Fibroblast of skin of right quadriceps (primary cell): Measurements from ENCODE around the gene FNBP1.
A peak's percentile ranks its signal among the peaks of the same experiment; 100 is the strongest.
"Not testable (repeated sequence)": the region's sequence is repeated elsewhere in the genome, so short reads cannot be mapped to it uniquely, and the experiment has no call there.

Experiments
- DNase-seq: peaks from one replicate; pipeline ENCODE4 v3.0.0-alpha.2; 2013

FNBP1 gene

DNA sequence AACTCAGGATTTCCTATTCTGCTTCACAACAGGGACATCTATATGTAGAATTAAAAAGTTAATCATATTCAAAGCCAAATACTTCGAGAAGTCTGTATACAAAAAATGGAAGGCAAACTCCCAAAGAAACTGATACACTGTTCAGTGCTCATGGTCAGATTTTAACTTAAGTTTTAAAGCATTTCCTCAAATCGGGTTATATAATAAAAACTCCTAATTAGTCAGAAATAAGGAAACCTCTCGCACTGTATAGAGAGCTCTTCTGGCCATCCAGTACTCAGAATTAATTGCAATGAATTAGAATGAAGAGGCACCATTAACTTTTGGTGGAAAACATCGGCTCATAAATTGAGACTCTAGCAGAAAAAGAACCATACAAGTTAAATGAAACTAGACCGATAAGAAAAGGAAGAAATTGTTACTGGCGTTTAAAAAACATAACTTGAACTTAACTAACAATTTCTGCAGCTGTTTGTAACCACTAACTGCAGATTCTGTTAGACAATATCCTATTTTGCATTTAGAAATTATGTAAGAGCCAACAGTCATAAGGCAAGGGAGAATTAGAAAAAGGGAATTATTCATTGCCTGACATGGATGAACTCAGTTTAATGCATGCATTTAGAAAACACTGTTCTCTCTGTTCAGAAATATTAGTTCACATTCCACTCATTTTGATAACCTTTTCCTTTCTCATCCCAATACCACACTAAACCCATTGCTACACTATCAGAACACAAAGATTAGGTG is 96.6 kb downstream of the FNBP1 start:
- no peak for DNase-seq

DNA sequence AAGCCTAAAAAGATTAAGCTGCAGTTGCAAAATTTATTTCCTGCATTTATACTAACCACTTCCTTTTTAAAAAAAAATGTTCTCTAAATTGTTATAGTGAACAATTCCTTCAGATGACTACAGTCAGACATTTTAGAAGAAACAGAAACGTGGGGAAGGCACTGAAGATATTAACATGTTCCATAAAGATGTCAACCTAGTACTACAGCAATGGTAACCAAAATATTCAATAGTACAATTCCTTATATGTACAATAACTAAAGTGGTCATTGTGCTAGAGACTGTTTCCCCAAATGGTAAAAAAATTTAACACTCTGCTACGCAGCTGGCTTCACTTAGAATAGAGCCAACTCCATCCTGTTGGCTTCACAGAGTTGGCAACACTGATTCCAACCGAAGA is 97.7 kb downstream of the FNBP1 start:
- peak; percentile 20 for DNase-seq

DNA sequence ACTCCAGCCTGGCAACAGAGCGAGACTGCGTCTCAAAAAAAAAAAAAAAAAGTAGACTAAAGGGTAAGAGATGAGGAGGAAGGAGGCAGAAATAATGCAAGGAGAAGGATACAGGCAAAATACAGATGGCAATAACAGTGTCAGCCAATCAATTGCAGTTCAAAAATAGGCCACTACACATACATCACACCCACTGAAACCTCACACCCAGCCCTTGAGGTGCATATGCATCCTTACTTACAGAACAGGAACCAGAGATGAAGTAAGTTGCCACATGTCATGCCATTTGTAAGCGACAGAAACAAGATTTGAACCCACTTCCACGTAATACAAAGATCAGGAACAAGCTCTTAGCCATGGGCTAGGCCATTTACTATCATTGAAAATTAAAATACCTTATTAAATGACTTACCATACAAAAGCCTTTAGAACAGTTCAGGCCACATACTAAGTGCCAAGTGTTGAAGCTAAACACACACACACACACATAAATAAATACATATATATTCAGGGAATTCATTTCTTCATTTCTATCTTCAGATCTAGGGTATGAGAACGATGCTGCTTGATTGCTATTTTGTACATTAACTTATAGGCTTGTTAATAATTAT is 98.4 kb downstream of the FNBP1 start:
- DNase-seq: no peak

DNA sequence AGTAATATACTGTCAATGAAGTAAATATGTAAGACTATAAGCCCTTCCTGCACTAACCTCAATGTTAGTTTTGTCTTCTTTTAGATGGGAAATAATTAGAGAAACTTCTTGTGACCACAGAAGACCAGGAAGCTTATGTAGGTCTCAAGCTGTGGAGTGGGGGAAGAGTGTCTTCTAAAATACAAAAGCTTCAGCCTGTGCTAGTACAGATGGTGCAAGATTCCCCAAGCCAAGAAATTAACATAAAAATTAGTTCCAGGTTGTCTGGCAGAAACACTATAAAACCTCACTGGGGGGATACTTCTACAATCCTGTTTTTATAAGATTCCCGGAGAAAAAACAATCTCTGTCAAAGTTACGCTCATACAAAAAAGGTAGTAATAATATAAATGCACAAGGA is 103.6 kb downstream of the FNBP1 start:
- peak; percentile 56 for DNase-seq

DNA sequence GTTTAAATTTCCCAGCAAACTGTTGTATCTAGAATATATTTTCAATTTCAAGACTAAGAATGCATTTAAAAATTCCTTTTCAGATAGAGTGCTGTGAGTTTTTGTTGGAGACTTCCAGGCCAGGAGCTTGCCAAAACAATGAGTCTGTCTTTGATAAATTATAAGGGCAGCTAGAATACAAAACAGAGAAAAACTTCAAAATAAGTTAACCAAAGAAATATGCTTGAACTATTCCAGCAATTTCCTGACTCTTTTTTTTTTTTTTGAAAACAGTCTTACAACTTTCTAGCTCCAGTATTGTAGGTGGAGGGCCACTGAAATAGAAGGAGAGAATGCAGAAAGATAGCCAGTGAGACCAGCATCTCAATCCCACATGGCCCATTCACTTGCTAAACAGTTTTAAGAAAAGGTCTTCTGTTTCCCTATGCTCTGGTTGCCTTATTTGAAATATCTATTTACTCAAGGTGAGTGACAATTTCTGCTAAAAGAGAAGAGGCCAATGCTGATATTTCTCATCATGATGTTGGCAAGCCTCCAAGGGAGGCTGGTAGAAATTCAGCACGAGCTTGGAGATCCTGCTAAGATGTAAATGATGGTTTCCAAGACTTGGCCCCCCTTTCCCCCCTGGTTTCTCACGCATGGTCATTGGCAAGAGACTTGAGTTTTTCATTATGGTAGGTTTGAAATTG is 104.6 kb downstream of the FNBP1 start:
- DNase-seq: peak; percentile 85

DNA sequence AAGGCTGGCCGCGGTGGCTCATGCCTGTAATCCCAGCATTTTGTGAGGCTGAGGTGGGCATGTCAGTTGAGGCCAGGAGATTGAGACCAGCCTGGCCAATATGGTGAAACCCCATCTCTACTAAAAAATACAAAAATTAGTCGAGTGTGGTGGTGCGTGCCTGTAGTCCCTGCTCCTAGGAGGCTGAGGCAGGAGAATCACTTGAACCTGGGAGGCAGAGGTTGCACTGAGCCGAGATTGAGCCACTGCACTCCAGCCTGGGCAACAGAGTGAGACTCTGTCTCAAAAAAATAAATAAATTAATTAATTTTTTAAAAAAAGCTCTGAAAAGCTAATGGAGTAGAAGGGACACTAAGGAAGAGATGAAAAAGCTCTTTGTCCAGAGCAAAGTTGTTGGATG is 105.1 kb downstream of the FNBP1 start:
- not testable (repeated sequence) for DNase-seq

DNA sequence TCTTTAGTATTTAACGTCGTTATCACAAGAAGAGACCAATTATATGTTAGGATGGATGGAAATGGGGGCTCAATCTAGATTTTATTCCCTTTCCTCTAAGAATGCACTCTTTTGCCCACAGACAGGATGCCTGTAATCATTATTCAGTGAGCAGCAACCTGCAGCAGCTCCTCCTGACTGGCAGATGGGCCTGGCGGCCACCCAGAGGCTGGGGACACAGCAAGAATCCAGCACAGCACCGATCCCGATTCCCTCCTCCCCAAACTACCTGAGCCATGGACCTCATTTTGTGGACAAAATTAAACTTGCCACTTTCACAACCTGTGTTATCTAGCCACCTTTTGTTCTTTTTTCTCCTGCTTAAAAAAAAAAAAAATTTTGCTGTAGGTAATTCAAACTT is 106.8 kb downstream of the FNBP1 start:
- DNase-seq: no peak

DNA sequence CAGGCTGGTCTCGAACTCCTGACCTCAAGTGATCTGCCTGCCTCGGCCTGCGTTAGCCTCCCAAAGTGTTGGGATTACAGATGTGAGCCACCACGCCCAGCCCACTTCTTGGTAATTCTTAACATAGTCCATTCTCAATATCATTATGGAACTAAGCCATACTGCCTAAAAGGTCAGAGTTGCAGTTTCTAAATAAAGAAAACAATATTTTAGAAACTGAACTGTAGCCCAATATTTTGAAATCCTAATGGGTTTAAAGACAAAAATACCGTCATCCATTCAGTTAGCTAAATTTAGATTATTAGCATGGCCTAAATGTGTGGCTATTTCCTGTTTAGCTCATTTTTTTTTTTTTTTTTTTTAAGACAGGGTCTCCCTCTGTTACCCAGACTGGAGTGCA is 108.2 kb downstream of the FNBP1 start:
- DNase-seq: no peak

DNA sequence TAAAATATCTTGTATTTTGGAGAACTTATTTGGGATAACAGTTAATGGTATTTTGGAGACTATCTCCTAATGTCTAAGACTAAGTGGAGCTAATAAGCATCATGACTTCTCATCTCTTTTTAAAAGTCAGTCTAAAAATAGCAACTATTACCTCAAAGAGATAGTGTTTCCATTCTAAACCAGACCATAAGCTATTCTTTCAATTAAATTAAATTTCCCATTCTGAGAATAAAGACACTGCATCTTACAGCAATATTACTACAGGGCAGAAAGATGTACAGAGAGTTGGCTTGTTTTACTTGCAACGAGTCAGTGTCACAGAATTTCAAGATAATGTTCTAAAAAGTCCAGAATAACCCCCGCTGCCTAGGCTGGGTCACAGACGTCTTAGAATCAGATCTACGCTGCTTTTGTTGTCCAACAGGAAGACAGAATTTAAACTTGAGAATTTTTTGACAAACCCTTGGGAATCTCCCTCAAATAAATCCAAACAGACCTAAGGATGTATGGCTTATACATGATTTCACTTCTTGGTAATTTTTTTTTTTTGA is 108.9 kb downstream of the FNBP1 start:
- DNase-seq: no peak

DNA sequence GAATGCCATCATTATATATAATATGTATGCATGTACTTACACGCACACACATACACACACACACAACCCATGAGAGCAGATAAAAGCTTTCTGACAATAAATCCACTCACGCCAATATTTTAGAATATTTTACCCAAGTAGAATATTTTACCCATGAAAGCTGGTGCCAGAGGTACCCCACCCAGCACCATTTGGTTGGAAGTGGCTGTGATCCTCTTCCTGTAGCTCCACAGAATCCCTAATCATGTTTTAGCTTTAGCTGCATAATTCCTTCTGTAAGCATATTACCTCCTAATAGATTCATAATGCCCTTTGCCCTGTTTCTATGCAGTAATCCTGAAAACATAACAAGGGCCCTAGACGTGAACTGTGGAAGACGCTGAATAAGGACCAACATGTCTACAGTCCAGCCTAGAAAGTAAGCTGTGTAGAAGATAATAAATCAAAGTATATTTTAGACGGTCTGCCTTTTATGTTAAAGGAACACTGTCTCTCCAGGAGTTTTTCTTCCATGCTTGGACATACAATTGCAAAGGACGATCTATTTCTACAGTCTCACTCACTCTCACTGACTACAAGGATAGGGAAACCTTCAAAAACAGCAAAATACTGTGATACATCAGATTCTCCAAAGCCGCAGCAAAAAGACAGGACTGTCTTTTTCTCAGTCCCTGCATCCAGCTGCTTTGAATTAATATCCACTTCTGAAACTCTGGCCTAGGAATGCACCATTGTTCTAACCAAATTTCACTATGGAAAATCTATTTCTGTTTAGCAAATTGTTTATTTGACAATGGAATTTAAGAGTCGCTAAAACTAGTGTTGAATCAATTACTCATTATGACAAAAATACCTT is 109.6 kb downstream of the FNBP1 start:
- peak; percentile 60 for DNase-seq

DNA sequence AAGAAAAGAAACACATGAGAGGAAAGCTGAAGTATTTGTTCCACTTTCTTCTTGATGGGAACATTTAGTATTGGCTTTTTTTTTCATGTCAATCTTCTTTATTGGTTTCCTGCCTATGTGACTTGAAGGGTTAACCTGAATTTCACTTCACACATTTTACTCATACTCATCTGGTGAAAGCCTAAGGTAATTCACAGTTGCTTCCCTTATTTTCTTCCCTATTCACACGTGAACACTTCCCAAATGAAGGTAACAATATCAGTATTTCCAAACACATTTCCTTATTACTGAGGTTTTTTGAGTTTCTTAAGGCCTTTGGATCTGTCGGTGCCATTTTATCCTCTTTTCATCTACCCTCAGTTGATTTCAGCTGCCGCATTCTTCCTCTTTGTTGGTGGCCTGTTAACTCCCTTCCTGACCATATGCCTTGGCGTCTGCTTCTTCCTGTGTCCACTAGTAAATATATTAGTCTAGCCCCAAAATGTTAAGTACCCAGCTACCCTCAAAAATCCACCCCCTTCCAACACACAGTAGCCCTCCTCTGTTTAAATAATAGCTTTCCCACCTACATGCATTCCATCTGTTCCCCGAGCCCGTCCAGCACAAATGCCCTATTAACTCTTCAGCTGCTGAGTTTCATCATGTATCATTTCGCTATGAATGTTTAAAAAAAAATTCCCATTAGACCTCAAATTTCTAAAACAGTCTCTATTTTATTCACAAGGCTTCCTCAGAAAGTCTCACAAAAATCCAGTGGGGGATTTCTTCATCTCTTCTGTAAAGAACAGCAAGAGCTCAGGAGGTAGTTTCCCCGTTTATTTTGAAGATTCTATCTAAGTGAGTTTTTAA is 110.5 kb downstream of the FNBP1 start:
- no peak for DNase-seq

DNA sequence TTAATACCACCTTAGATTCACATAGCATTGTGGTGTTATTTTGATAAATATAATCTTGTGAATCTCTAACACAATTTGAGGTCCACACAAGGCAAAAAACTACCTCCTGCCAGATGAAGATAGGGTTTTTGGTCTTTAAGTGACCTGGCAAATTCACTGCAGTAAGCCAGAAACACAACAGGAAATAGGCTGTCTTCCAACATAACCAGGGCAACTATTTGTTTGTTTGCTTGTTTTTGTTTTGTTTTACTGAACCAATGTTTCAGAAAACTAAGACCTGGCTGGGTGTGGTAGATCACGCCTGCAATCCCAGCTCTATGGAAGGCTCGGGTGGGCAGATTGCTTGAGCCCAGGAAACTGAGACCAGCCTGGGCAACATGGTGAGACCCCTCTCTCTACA is 112.2 kb downstream of the FNBP1 start:
- no peak for DNase-seq

DNA sequence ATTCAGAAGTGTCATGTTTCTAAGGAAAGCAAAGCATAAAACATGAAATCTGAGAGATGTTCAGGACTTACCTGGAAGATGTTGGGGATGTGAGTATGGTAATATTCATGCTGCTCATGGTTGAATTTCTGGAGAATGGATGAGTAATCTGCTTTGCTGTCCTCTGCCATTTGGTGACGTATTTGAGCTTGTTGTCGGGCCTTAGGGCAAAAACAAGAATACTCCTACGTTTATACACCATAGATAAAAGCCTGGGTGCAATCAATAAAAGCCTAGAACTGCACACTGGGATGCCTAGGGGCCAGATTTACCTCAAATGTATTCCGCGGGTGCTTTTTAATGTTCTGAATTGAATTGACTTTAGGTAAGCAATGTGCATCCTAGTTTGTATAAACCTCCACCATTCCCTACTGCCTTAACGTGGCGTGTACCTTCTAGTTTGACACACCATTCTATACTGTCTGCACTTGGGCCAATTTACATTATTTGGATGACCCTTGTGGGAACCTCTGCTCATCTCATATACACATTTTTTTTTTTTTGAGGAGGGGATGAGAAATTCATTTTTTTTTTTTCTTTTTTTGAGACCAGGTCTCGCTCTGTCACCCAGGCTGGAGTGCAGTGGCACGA is 113.4 kb downstream of the FNBP1 start:
- DNase-seq: no peak

DNA sequence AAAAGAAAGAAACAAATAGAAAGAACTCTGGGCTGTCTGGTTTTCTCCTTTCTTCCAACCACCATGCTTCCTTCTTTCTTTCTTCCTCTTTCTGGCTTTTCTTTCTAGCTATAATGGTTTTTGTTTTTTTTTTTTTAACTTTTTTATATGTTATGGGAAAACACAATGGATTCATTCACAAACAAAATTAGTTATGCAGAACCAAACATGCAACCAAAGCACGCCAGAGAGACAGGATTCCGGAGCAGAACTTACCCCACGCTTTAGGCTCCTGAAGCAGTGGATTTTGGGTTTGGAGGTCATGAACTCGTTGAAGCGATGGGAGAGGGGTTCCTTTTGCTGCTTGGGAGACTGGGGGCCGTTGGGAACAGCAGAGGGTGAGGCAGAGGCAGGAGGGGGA is 119.4 kb downstream of the FNBP1 start:
- DNase-seq: no peak

DNA sequence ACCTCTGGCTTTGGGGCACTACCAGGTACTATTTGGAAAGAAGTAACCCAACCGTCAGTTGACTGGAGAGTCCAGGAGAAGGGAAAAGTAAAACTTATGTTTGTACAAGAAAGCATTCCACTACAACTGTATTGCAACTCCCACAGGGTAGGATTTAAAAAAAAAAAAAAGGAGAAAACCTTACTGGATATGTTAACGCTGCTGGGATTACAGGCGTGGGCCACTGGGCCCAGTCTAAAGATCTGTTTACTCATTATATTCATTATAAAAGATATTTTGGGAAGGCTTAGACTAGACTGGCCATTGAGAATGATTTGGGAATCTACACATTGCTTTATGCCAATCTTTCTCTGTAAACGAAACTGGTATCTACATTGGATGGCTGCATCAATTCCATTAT is 121.1 kb downstream of the FNBP1 start:
- no peak for DNase-seq

DNA sequence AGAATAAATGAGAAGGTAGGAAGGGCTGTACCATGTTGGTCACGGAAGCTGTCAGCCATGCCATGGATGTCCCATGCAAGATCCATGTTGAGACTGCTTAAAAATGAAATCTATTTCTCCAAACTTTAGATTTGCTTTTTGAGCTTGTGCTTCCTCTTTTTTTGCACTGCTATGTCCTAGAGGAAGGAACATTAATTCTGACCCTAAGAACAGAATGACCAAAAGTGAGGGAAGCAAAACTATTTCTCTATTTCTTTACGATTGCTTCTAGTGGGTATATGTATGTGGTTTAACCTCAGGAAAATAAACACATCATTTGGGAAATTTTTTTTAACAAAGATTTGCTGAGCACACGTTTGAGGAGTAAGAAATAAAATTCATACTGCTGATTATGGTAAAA is 123.1 kb downstream of the FNBP1 start:
- DNase-seq: no peak

DNA sequence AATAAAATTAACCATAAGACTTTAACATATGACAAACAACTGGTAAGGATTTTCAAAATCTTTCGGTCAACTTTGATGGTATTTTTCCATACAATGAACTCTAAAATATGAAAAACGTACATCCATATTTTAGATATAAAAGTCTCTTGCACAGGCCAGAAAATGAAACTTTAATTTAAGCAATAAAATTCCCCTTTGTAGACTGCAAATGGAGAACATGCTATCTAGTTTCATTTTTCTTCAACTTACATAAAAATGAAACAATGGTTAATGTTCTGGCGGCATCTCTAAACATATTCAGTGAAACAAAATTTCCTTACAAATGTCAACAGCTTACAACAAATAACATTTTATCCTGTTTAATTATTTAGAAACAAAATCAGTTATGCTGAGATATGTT is 123.7 kb downstream of the FNBP1 start:
- DNase-seq: no peak

DNA sequence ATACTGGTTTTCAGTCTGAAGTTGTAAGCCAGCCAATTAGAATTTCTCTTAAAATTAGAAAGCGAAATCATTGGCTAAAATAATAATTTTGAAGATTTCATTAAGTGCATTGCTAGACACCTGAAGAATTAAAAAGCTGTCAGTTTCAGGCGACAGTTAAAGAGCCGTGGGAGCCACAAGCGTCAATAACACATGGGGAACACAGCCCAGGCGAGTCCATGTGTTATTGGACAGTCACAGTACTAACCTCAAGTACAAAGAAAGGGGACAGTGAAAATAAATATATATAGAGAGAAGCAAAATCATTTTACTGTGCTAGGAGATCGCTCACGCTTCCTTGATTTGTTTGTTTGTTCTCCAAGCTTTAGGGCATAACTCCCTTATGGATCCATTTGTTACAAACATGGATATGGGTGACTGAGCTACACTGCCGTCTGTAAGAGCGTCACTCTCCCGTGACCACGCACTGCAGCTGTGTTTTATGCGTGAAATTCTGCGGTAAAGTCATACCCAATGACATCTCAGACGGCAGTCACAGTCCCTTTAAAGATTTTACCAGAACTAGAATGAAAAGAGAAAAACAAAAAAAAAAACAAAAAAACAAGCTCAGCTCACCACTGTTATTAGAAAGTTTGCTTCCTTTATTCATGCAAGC is 124.6 kb downstream of the FNBP1 start:
- no peak for DNase-seq

DNA sequence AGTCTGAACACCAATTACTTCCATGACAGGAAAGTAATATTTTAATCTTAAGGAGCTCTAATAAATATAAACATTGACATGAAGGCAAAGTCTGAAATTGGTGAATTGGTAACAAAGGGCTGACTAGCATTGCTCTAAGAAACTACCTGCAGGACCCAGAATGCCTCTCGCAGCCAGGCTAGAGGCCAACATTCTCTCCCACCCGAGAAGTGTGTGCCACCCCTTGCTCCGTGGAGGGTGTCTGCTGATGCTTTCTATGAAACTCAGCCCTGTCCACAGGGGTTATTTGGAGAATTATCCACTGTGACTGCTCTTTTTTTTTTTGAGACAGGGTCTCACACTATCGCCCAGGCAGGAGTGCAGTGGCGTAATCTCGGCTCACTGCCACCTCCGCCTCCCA is 126.3 kb downstream of the FNBP1 start:
- DNase-seq: no peak

DNA sequence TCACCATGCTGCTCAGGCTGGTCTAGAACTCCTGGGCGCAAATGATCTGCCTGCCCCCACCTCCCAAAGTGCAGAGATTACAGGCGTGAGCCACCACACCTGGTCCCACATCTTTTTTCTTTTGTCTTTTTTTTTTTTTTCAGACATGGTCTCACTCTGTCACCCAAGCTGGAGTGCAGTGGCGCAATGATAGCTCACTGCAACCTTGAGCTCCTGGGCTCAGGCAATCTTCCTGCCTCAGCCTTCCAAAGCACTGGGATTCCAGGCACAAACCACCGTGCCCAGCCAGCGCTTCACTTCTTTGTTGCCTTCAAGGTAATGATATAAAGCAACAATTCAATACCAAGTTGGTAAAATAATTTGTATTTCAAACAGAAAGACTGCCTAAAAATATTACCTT is 128.9 kb downstream of the FNBP1 start:
- no peak for DNase-seq
